ENCODE data around the gene CHST3. TPM values are rescaled to one million over a fixed set of nuclear protein-coding genes. Genes with fewer than 3 reads are reported as not detected.

CHST3 gene
- total and polyA plus RNA-seq, 9 of the 15 experiments (the other 6 are each of a cell fraction or from before 2014, with no cell fraction given) = 0.01 to 1.3 (median 0.15) TPM

- no TSS peak for BruUV-seq (replicated peaks)
- 6% methylated on average over 1 of the region's 1 CpG for WGBS (ENCODE audit: insufficient coverage, low coverage, missing lambda C conversion rate)
- H3K36me3 ChIP-seq (ENCODE audit: control insufficient read depth, insufficient read depth, low read length) = no peaks in the 10 kb centered on the region
- CTCF ChIA-PET (ENCODE audit: low intra/inter-chr PET ratio) = no interaction called here
- H3K27ac ChIP-seq (ENCODE audit: extremely low read depth, low read depth, low read length) = no peak overlapping the region
- ATAC-seq (no peak), DNase-seq (ENCODE audit: extremely low read depth in 1 of 4, low spot score in 3 of 4) (no peak), FAIRE-seq (no peak)
- peaks cover 9 to 26% of the 10 kb centered on the region in 2 experiments for H3K27me3 ChIP-seq (ENCODE audit: control insufficient read depth in 2 of 2, insufficient read depth in 2 of 2, low read length in 2 of 2)
- intact Hi-C loops (cut with micrococcal nuclease) (no loop called here), in situ Hi-C loops (cut with MboI) (no loop called here)
- no peaks in the 10 kb centered on the region for H3K4me1 ChIP-seq (replicated peaks in 1 of 2; ENCODE audit: control insufficient read depth in 2 of 2, insufficient read depth in 2 of 2, low read length in 2 of 2)
- no peaks in the 10 kb centered on the region for H3K9me1 ChIP-seq (ENCODE audit: control insufficient read depth, insufficient read depth, low read length)
- no peak overlapping the region for H3K9ac ChIP-seq (ENCODE audit: insufficient read depth in 1 of 2, low read depth in 2 of 2, low read length in 2 of 2)
- POLR2A ChIA-PET = interaction anchor here (2.1 kb wide), 1 partner anchor 12 kb away, joined by 6 read pairs; no protein-coding TSS in a partner anchor
- TF ChIP-seq SUPT5H (IDR thresholded peaks at IDR 0.05) (no peak), NCOA1 (IDR thresholded peaks at IDR 0.05; ENCODE audit: low read depth) (no peak), SRSF7 (optimal IDR thresholded peaks at IDR 0.05; ENCODE audit: low read depth, low read length) (no peak), MTF1 (CRISPR knock-in tag; IDR thresholded peaks at IDR 0.05; ENCODE audit: borderline replicate concordance) (no peak)
- peaks cover 4% of the 10 kb centered on the region; the same call in 1 of the 2 replicates for H3K9me3 ChIP-seq (replicated peaks; ENCODE audit: control insufficient read depth, insufficient read depth, low read depth, low read length)
- no peak overlapping the region for H2AFZ ChIP-seq (ENCODE audit: low read depth, low read length)
- no peak overlapping the region for H3K4me3 ChIP-seq
- no peaks in the 10 kb centered on the region for H4K20me1 ChIP-seq (replicated peaks; ENCODE audit: control insufficient read depth, insufficient read depth, low read length)
- no peaks in the 10 kb centered on the region for H3K79me2 ChIP-seq (ENCODE audit: control insufficient read depth, insufficient read depth, low read length)
- no peak overlapping the region for H3K4me2 ChIP-seq (ENCODE audit: insufficient read depth, low read length)
Measured at GRCh38 chr10:71933651-71934050, 30.5 kb upstream of the CHST3 start.

GRCh38 chr10:71938211-71938610 lies 26.0 kb upstream of the CHST3 start:
- no peaks in the 10 kb centered on the region for H3K79me2 ChIP-seq (ENCODE audit: control insufficient read depth, insufficient read depth, low read length)
- intact Hi-C loops (cut with micrococcal nuclease) = no loop called here
- no peak overlapping the region for H2AFZ ChIP-seq (ENCODE audit: low read depth, low read length)
- H3K9ac ChIP-seq (ENCODE audit: insufficient read depth in 1 of 2, low read depth in 2 of 2, low read length in 2 of 2) = no peak overlapping the region
- no peak for DNase-seq (ENCODE audit: extremely low read depth in 1 of 4, low spot score in 3 of 4)
- no peak for ATAC-seq
- BruUV-seq (replicated peaks) = no TSS peak
- TF ChIP-seq BCOR (IDR thresholded peaks at IDR 0.05) (0 out of 2 replicates have a peak, but pooled peaks have one; percentile 26), RBM25 (IDR thresholded peaks at IDR 0.05; ENCODE audit: low read depth, low read length, severe bottlenecking) (peak; percentile 38), CHAMP1 (IDR thresholded peaks at IDR 0.05) (no peak)
- H3K27me3 ChIP-seq (ENCODE audit: control insufficient read depth in 2 of 2, insufficient read depth in 2 of 2, low read length in 2 of 2) = peaks cover 7 to 10% of the 10 kb centered on the region in 2 experiments
- H3K4me1 ChIP-seq (replicated peaks in 1 of 2; ENCODE audit: control insufficient read depth in 2 of 2, insufficient read depth in 2 of 2, low read length in 2 of 2) = no peaks in the 10 kb centered on the region
- H3K4me2 ChIP-seq (ENCODE audit: insufficient read depth, low read length) = no peak overlapping the region
- CTCF ChIA-PET (ENCODE audit: low intra/inter-chr PET ratio) = no interaction called here
- H4K20me1 ChIP-seq (replicated peaks; ENCODE audit: control insufficient read depth, insufficient read depth, low read length) = no peaks in the 10 kb centered on the region
- H3K36me3 ChIP-seq (ENCODE audit: control insufficient read depth, insufficient read depth, low read length) = no peaks in the 10 kb centered on the region
- H3K27ac ChIP-seq (ENCODE audit: extremely low read depth, low read depth, low read length) = no peak overlapping the region
- in situ Hi-C loops (cut with MboI) = no loop called here
- POLR2A ChIA-PET = no interaction called here
- no peak for FAIRE-seq
- no peaks in the 10 kb centered on the region for H3K9me1 ChIP-seq (ENCODE audit: control insufficient read depth, insufficient read depth, low read length)
- H3K9me3 ChIP-seq (replicated peaks; ENCODE audit: control insufficient read depth, insufficient read depth, low read depth, low read length) = peaks cover 6% of the 10 kb centered on the region; the same call in 1 of the 2 replicates
- H3K4me3 ChIP-seq = no peak overlapping the region
- WGBS (ENCODE audit: insufficient coverage, low coverage, missing lambda C conversion rate) = 9% methylated on average over 1 of the region's 1 CpG

All from K562 (cell line).